ENCODE data around the gene BCL7B. TPM values are rescaled to one million over a fixed set of nuclear protein-coding genes. Genes with fewer than 3 reads are reported as not detected.
"Not testable (repeated sequence)": the region's sequence is repeated elsewhere in the genome, so short reads cannot be mapped to it uniquely, and the experiment has no call there.

The BCL7B gene
- total RNA-seq, 3 donors from 2014 or later, result 29.6 to 93.0 (median 40.6) TPM

- no peak for DNase-seq (ENCODE audit: low spot score in 2 of 2)
- no peaks in the 10 kb centered on the region for H3K27me3 ChIP-seq
- H3K4me1 ChIP-seq, result no peaks in the 10 kb centered on the region
- TF ChIP-seq POLR2AphosphoS5 (IDR thresholded peaks at IDR 0.05), result no peak
- no peak for TF ChIP-seq POLR2A (IDR thresholded peaks at IDR 0.05)
- TF ChIP-seq CTCF (IDR thresholded peaks at IDR 0.05), result no peak
- peaks cover 5% of the 10 kb centered on the region for H3K36me3 ChIP-seq
- intact Hi-C loops (cut with DNase I; ENCODE audit: low total_unique reads), result no loop called here
- H3K4me3 ChIP-seq, result no peak overlapping the region
- no peak overlapping the region for H3K27ac ChIP-seq
- no peaks in the 10 kb centered on the region for H3K9me3 ChIP-seq
Observed at GRCh38 chr7:73504017-73504416, 53.5 kb downstream of the BCL7B start.

- Histone ChIP-seq H3K4me3 (no peak overlapping the region), H3K27ac (no peak overlapping the region), H3K9me3 (no peaks in the 10 kb centered on the region), H3K36me3 (peaks cover 5% of the 10 kb centered on the region), H3K27me3 (no peaks in the 10 kb centered on the region), H3K4me1 (no peaks in the 10 kb centered on the region)
- no peak for TF ChIP-seq POLR2A (IDR thresholded peaks at IDR 0.05)
- no peak for TF ChIP-seq CTCF (IDR thresholded peaks at IDR 0.05)
- TF ChIP-seq POLR2AphosphoS5 (IDR thresholded peaks at IDR 0.05), result no peak
- intact Hi-C loops (cut with DNase I; ENCODE audit: low total_unique reads), result no loop called here
- DNase-seq (ENCODE audit: low spot score in 2 of 2), result no peak
Observed at GRCh38 chr7:73503229-73503628, 54.3 kb downstream of the BCL7B start.

GRCh38 chr7:73496626-73497025 is 60.9 kb downstream of the BCL7B start:
- intact Hi-C loops (cut with DNase I; ENCODE audit: low total_unique reads), result no loop called here

GRCh38 chr7:73495507-73495906 is 62.0 kb downstream of the BCL7B start:
- H3K27me3 ChIP-seq; H3K4me3 ChIP-seq; intact Hi-C loops (cut with DNase I; ENCODE audit: low total_unique reads); H3K9me3 ChIP-seq; H3K27ac ChIP-seq; H3K4me1 ChIP-seq; H3K36me3 ChIP-seq; DNase-seq (ENCODE audit: low spot score in 2 of 2): not testable (repeated sequence)

More at GRCh38 chr7:73496626-73497025, 60.9 kb downstream of the BCL7B start:
- TF ChIP-seq POLR2AphosphoS5 (IDR thresholded peaks at IDR 0.05) (no peak), CTCF (IDR thresholded peaks at IDR 0.05) (no peak), POLR2A (IDR thresholded peaks at IDR 0.05) (no peak)
- Histone ChIP-seq H3K27ac (no peak overlapping the region), H3K4me1 (no peaks in the 10 kb centered on the region), H3K36me3 (no peaks in the 10 kb centered on the region), H3K4me3 (no peak overlapping the region), H3K9me3 (no peaks in the 10 kb centered on the region), H3K27me3 (no peaks in the 10 kb centered on the region)
- no peak for DNase-seq (ENCODE audit: low spot score in 2 of 2)

- intact Hi-C loops (cut with DNase I; ENCODE audit: low total_unique reads), result no loop called here
- TF ChIP-seq POLR2A (IDR thresholded peaks at IDR 0.05) (no peak), CTCF (IDR thresholded peaks at IDR 0.05) (no peak), POLR2AphosphoS5 (IDR thresholded peaks at IDR 0.05) (no peak)
- no peak for DNase-seq (ENCODE audit: low spot score in 2 of 2)
- Histone ChIP-seq H3K9me3 (no peaks in the 10 kb centered on the region), H3K4me3 (no peak overlapping the region), H3K4me1 (no peaks in the 10 kb centered on the region), H3K27me3 (no peaks in the 10 kb centered on the region), H3K36me3 (no peaks in the 10 kb centered on the region), H3K27ac (no peak overlapping the region)
Observed at GRCh38 chr7:73489976-73490375, 67.5 kb downstream of the BCL7B start.

- H3K36me3 ChIP-seq, result no peaks in the 10 kb centered on the region
- TF ChIP-seq POLR2A (IDR thresholded peaks at IDR 0.05) (no peak), CTCF (IDR thresholded peaks at IDR 0.05) (no peak), POLR2AphosphoS5 (IDR thresholded peaks at IDR 0.05) (no peak)
- no peak overlapping the region for H3K4me3 ChIP-seq
- no peak for DNase-seq (ENCODE audit: low spot score in 2 of 2)
- no peaks in the 10 kb centered on the region for H3K9me3 ChIP-seq
- H3K4me1 ChIP-seq, result no peaks in the 10 kb centered on the region
- no peak overlapping the region for H3K27ac ChIP-seq
- intact Hi-C loops (cut with DNase I; ENCODE audit: low total_unique reads), result no loop called here
- no peaks in the 10 kb centered on the region for H3K27me3 ChIP-seq
Observed at GRCh38 chr7:73487486-73487885, 70.0 kb downstream of the BCL7B start.

Data from breast epithelium (tissue), 4 donors.